Measurements from ENCODE around the gene GABRD.

The GABRD gene

DNA sequence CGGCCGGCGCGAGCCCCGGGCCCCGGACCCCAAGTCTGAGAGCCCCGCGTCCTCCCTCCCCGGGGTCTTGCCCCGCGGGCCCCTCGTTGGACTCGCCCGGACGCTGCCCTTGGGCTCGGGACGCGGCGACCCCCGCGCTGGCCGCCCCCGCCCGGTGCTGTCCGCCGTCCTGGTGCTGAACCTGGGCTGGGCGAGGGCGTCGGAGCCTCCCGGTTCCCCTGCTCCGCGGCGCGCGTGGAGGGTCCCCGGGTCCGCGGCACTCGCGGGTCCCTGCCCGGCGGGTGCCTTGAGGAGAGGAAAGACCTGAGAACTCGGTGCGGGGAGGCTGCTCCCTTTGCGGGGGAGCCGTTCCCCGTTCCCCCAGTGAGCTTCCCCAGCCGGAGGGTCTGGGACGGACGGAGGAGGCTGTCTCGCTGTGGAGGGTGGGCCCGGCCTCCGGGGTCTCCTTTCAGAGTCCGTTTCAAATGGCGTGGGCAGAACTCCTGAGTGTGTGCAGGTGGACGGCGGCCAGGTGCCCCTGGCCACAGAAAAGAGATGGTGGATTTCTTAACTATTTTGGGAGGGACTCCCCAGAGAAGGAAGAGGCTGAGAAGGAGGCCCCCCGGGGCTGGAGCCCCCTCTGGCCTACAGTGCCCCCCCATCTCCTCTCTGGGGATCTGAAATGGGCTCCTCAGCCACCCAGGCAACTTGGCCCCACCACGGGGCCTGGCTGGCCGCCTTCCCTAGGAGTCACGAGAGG lies 595 bp downstream of the GABRD start:
- no peak for DNase-seq

DNA sequence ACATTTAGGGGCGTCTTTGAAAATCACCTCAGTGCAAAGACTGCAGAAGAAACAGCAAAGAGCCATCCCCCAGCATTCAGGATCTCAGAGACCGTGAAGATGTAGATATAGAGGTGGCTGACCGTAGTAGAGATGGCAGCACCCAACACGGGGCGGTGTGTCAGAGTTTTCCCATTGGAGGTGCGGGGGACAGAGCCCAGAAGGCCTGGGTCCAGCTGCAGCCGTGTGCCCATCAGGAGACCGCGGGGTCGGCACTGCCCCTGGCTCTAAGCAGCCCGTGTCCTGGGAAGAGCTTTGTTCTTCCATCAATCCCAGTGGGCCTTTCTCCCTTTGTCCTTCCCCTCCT lies 1.1 kb downstream of the GABRD start:
- DNase-seq = no peak

DNA sequence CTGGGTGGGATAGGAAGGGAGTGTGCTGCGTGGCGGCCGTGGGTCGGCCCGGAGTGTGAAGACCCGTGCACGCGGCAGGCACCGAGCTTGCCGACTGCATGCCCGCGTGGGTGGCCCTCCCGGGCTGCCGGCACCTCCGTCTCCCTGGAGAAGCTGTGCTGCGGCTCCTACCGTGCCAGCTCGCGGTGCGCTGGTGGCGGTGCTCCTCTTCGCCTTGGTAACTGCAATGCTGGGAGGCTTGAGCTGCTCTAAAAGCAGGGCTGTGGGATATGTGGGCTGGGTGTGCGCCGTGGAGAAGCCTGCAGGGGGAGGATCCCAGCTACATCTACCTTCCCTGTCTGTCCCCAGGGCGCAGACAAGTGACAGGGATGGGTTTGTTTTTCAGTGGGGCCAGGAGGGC lies 2.4 kb downstream of the GABRD start:
- DNase-seq = no peak

DNA sequence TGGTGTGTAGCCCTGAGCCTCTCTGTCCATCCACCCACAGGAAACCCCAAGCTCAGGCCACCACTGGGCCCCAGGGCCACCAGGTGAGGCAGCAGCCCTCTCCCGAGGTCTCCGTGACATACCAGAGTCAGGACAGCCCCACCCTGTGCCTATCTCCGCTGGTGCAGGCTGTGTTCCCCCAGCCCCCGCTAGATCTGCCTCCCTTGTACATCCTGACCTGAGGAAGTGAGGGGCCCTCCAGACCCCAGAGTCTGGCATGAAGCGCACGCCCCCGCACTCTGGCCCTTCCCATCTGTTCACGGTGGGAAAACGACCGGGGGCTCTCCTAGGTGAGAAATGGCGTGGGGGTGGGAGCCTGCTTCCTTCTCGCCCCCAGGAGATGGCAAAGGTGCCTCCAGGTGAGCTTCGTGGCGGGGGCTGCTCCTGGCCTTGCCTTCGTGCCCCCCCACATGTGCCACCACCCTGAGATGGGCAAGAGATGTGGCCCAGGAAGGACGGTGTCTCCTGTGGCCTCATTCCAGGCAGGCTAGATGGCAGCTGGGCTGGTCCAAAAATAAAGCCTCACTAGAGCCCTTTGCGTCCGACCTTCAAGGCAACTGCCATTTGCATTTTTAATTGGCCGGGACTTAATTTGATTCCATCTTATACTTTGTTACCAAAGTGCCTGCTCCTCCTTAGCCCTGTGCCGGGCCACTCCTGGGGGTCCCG lies 3.1 kb downstream of the GABRD start:
- DNase-seq = no peak

DNA sequence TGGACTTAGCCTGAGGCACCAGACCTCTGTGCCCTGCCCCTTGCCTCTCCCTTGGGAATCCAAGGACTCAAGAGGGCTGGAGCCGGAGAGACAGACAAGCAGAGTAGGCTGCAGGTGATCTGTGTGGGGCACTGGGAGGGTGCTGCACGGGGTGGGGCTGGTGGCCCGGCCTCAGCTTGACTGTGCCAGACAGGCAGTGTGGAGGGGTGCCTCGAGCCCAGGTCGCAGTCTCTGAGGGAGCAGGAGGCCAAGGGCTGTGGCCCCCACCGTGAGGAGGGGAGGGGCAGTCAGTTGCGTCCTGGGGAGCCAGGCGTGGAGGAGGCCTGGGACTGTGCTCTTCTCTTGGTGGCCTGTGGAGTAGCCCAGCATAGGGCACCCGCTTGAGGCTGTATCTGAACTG lies 4.0 kb downstream of the GABRD start:
- no peak for DNase-seq

DNA sequence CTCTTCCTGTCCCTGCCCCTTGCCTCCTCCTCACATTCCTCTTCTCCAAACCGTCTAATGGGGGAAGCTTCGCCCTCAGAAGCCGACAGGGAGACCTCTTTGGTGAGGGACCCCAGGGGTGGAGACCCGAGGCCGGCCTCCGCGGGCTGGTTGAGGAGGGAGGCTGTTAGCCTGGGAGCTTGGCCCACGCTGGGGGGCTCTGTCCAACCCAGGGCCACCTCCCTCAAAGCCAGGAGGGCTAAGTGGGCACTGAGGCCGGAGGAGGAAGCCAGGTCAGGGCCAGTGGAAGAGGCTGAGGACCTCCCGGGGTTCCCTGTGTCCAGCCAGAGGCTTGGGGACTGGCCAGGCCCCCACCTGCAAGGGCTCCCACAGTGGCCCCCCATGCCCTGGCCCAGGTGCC lies 5.3 kb downstream of the GABRD start:
- no peak for DNase-seq

DNA sequence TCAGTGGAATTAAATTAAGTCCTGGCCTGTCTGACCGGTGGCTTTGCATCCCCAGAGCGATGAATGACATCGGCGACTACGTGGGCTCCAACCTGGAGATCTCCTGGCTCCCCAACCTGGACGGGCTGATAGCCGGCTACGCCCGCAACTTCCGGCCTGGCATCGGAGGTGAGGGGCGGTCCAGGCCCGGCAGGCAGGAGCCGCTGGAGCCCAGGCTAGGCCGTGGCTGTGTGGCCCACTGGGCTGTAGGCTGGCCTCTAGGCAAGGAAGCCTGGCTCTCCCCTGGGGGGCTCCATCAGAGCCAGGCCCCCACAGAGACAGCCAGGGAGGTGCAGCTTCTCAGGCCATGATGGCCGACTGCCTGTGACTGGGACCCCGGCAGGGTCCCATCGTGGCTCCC lies 5.7 kb downstream of the GABRD start:
- DNase-seq = no peak

DNA sequence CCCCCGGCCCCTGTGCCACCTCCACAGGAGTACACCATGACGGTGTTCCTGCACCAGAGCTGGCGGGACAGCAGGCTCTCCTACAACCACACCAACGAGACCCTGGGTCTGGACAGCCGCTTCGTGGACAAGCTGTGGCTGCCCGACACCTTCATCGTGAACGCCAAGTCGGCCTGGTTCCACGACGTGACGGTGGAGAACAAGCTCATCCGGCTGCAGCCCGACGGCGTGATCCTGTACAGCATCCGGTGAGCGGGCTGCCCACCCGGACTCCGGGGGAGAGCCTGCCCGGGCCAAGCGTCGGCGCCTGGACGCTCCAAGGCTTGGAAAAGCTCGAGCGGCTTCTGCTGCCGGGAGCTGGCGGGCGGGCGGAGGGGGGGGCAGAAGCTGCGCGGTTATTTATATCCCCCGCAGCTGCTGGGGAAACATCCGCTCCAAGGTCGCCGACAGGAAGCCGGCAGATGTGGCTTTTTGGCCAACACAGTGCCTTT lies 6.4 kb downstream of the GABRD start:
- DNase-seq = no peak

DNA sequence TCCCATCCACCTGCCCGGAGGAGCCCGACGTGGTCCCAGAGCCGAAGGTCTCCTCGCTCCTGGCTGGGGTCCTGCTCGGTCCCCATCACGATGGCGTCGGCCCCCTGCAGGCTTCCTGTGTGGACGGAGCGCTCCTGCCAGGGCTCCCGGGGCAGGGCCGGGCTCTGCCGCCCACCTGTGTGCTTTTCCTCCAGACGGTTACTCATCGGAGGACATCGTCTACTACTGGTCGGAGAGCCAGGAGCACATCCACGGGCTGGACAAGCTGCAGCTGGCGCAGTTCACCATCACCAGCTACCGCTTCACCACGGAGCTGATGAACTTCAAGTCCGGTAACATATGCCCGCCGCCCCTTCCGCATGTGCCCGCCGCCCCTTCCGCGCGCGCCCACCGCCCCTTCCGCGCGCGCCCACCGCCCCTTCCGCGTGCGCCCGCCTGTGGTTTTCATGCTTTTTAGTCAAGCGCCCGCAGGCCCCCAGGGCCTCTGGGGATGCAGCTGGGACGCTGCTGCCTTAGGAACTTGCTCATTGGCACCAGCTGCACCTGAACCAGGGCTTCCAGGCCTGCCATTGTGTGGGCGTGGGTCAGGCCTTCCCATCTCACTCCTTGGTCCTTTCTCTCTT lies 8.9 kb downstream of the GABRD start:
- DNase-seq = no peak

DNA sequence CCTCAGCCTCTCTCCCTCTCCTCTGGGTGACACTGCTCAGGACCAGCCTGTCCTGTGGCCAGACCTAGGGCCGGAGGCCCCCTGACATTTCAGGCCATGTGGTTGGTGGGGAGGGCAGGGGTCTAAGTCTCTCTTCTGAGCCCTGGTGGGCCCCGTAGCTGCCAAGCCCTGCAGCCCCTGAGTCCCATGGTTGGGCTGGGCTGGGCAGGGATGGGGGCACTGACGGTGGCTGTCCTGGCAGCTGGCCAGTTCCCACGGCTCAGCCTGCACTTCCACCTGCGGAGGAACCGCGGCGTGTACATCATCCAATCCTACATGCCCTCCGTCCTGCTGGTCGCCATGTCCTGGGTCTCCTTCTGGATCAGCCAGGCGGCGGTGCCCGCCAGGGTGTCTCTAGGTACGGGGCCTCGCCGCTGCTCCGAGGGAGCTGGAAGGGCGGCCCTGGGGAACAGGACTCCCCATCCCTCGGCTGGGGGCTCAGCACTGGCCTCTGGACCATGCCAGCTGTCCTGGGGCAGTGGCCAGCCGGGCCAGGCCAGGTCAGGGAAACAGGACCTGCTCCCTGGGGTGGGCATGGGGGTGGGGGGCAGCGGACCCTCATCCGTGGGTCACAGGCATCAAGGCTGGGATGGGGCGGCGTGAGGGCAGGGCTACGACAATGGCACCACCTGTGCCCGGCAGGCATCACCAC lies 9.9 kb downstream of the GABRD start:
- DNase-seq = no peak

DNA sequence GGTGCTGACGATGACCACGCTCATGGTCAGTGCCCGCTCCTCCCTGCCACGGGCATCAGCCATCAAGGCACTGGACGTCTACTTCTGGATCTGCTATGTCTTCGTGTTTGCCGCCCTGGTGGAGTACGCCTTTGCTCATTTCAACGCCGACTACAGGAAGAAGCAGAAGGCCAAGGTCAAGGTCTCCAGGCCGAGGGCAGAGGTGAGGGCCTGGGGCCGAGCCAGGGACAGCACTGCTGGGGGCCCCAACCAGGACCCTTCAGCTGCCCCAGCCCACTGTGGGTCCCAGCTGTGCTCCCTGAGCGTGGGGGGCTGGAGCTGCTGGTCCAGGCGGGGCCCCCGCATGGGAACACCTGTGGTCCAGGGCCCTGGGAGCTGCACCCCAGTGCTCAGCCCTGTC lies 10.4 kb downstream of the GABRD start:
- no peak for DNase-seq

DNA sequence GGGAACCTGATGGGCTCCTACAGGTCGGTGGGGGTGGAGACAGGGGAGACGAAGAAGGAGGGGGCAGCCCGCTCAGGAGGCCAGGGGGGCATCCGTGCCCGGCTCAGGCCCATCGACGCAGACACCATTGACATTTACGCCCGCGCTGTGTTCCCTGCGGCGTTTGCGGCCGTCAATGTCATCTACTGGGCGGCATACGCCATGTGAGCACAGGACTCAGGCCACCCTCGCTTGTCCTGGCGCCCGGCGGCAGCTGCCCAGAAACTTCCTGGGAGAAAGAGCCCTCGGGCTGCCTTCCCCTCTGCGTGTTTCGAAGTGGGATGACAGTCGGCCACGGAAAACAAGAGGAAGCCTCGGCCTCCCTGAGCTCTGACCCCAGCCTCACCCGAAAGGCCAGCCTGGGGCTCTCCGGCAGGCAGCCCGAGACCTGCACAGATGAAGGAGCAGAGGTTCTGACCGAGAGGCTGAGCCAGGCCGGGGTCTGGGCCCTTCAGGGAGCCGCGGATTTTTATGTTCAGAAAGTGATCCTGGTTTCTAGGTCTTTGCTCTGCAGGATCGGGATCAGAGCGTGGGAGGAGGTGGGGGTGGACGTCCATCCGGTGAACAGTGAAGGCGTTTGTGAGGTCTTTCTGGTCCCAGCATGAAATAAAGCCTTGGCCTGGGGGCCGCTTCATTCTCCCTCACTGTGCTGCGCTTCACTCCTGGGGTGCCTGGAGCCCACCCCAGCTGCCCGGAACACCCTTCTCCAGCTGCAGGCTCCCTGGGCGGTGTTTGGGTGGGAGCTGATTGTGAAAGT lies 11.1 kb downstream of the GABRD start:
- DNase-seq = no peak

DNA sequence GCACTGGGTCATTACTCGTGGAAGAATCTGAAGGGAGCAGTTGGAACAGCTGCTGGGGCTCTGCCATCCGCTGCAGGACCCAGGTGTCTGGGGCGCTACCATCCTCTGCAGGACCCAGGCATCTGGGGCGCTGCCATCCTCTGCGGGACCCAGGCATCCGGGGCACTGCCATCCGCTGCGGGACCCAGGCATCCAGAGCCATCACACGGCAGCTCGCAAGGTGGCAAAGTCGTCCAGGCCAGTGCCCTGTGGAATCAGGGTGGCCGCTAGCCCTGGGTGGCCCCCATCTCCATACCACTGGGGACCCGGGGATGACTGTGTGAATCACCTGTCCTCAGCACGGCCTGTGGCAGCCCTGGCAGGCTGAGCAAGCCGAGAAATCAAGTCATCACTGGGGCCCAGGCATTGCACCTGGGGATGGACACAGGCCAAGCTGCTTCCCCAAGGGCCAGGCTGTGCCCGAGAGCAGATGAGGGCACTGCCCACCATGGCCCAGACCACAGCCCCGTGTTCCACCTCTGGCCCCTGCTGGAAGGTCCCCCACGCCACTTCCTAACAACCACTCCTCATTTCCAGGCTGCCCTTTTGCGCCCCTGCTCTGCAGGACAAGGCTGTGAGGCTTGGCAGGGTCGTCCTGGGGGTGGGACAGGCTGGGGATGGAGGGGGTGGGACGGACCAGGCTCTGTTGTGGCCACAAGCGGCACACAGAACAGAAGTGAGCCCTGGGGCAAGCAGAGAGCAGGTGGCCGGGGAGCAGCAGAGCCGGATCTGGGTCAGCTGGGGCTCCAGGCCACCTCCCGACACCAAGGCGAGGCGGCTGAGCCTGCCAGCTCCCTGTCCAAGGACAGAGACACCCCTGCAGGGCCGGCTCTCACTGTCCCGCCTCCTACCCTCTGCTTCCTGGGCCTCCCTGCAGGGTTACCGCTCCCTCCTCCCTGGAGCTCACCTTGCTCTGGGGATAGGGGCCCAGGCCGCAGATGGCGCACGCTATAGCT lies 12.7 kb downstream of the GABRD start:
- no peak for DNase-seq

DNA sequence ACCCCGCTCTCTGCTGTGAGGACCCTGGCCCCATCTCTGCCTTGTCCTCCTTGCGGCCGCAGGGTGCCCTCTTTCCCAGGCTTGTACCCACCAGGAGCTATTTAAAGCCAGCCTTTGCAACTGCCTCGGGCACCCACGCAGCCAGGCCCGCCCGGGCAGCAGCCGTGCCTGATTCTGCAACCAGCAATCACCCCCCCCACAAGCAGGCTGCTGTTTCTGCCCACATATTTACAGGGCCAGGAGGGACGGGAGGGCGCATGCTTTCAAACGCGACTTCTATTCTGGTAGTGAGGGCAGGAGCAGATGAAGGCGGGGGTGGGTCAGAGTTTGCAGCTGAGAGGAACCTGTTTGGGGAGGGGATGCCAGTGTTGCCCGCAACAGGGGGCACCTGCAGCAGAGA lies 13.6 kb downstream of the GABRD start:
- no peak for DNase-seq

DNA sequence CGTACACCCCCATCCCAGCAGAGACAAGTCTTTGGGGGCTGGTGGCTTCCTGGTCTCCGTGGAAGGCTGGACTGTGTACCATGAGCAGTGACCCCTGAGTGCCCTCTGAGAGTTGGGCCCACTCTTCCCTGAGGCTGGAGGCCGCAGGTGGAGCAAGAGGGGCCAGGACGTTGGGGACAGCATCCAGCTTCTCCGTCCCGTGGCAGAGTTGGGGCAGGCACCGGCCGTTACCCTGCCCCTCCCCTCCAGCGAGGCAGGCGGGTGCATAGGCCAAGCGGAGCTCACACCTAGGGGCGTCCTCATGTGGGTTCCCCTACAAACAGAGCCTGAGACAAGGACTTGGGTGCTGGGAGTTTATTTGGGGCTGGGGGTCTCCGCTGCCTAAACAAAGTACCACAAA lies 14.0 kb downstream of the GABRD start:
- no peak for DNase-seq

DNA sequence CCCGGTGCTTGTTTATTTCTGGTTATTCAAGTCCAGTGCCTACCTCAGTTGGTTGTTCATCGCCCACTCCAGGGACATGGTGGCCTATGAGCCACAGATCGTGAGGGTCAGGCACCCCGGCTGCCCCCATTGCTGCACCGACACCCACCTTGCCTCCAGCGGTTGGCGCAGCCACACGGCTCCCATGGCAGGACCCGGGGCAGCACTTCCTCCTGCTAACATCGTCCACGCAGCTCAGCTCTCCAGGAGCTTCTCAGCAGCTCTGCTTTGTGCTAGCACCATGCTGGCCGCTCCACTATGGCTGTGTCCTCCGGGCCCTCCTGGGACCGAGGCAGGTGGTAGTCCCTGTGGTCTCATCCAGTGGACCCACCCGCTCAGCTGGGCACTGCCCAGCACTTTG lies 17.1 kb downstream of the GABRD start:
- DNase-seq = no peak

DNA sequence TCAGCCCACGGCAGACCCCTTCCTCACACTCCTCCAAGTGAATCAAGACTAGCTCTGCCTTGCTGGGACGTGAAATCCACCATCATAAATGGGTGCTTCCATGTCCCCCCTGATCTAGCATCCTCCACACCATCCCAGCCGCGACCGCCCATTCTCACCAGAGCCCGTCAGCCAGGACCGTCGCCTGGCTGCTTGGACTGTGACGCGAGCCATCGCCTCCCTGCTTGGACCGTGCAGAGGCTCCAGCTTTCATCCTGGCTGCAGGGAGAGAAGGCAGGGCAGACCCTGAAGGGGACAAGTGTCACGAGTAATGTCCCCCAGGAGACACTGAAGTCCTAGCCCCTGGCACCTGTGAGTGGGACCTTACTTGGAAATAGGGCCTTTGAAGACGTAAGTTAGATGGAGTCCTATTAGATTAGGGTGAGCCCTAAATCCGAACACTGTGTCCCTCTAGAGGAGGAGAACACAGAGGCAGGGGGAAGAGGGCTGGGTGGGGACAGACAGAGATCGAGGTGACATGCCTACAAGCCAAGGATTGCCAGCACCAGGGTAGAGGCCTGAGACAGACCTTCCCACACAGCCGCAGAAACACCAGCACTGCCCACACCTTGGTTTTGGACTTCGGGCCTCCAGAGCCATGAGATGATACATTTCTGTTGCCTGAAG lies 18.3 kb downstream of the GABRD start:
- no peak for DNase-seq

DNA sequence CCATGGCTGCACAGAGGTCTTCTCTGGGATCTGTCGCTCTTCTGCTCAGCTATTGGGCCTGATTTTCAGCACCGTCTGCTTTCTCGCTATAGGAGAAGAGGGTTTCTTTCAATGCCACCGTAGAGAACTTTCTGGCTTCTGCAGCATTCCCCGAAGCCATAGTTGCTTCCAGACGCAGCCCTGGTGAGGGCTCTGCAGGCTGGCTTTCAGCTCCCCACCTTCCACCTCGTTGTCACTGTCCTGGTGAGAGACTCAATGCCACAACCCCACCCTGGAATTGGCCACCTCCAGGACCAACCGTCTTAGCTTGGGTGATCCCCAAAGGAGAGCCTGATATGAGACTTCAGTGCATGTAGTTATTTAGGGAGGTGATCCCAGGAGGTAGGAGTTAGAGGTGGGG lies 19.1 kb downstream of the GABRD start:
- DNase-seq = no peak

DNA sequence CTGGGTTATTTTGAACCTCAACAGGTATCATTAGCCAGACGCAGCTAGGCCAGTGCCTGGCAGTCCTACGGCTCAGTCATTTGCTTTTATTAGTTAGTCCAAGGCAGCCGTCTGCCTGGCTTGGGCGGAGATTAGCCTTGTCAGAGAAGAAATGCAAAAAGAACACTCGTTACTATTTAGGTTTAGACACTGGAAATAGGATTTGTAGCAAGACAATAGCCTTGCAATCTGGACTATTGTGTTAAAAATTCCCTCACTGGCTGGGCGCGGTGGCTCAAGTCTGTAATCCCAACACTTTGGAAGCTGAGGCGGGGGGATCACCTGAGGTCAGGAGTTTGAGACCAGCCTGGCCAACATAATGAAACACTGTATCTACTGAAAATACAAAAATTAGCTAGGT lies 20.1 kb downstream of the GABRD start:
- DNase-seq = no peak

DNA sequence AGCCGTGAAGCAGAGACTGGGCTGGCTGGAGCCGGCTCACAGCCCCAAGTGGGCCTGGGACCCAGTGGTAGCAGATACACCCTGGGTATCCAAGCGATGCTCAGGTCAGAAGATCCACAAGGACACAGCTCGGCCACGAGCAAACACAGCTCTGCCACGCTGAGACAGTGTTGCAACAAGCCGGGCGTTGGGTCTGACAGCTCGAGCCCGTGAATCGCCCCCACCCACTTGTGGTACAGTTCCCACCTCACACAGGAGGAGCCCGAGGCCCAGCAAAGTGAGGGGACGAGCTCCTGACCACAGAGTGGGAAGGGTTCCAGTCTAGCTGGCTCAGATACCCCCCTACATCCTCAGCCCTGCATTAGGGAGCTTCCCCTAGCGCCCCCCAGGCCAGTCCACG lies 22.2 kb downstream of the GABRD start:
- DNase-seq = no peak

DNA sequence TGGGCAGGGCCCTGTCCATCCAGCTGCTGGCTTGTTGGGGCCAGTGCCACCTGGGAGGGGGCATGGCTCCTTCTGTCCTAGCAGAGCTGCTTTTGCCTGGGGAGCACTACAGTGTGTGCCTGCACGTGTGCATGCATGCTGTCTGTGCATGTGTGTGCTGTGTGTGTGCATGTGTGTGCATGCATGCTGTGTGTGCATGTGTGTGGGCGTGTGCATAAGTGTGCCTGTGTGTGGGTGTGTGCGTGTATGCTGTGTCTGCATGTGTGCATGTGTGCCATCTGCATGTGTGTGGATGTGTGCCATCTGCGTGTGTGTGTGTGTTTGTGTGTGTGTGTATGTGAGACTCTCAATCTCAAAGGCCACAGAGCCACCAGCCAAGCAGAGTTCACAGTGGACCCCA lies 22.7 kb downstream of the GABRD start:
- no peak for DNase-seq
